A549 (cell line): ENCODE data around the gene CEACAM4. TPM values are rescaled to one million over a fixed set of nuclear protein-coding genes. Genes with fewer than 3 reads are reported as not detected.

Experiments
- ATAC-seq, 2 experiments: fragments of 200-7000 bp in 1 of 2; fragments of >200 bp in 1 of 2; cut with Nextera tagmentation in 1 of 2; cut with Tn5 transposase in 1 of 2; 3 replicates each; pipeline versions ENCODE4 v1.8.0 to v1.9.1; 2018 to 2020; ENCODE audit warnings: mild to moderate bottlenecking in 1 of 2, moderate library complexity in 1 of 2
- CTCF ChIA-PET: fragments of 300-600 bp; sonication (Branson Sonifier 250); formaldehyde crosslinking; extraction: SDS; loops from one replicate; lab custom pipeline; 2021; ENCODE audit warnings: antibody characterized with exemption, inconsistent platforms; lab: Yijun Ruan, JAX
- POLR2A ChIA-PET: fragments of 350-600 bp; formaldehyde crosslinking; extraction: SDS; loops from one replicate; lab custom pipeline; 2021; ENCODE audit warnings: antibody characterized with exemption, inconsistent platforms; lab: Yijun Ruan, JAX
- DNase-seq, 2 experiments: peaks; one replicate each; pipeline versions ENCODE4 v3.0.0 to v3.0.0-alpha.2; 2011 to 2016; ENCODE audit warnings: low read depth in 1 of 2, low spot score in 1 of 2
- FAIRE-seq: peaks from 2 replicates; lab custom pipeline; 2011; peaks lifted over from hg19 to GRCh38; lab: Jason Lieb, UNC
- H3K27ac ChIP-seq, 2 experiments: fragments of >200 bp; sonication (Bioruptor Twin); formaldehyde crosslinking; 3 replicates each; pipeline ENCODE4 v1.5.1; 2016 to 2017
- H3K4me1 ChIP-seq: fragments of >200 bp; sonication (Bioruptor Twin); formaldehyde crosslinking; 3 replicates; pipeline ENCODE4 v1.6.1; 2016
- H3K4me2 ChIP-seq: fragments of >200 bp; sonication (Bioruptor Twin); formaldehyde crosslinking; 3 replicates; pipeline ENCODE4 v1.6.1; 2016
- H3K4me3 ChIP-seq: fragments of >200 bp; sonication (Bioruptor Twin); formaldehyde crosslinking; 3 replicates; pipeline ENCODE4 v1.5.1; 2016
- H3K9me3 ChIP-seq: fragments of >200 bp; sonication (Bioruptor Twin); formaldehyde crosslinking; 3 replicates; pipeline ENCODE4 v1.6.1; 2016
- ATOH8 ChIP-seq: fragments of 250-450 bp; sonication (Bioruptor Pico); IDR thresholded peaks from 2 replicates; pipeline ENCODE4 v1.5.0; 2020; ENCODE audit warnings: low read depth, mild to moderate bottlenecking, moderate library complexity
- CBX2 ChIP-seq: fragments of 200-600 bp; sonication (generic); IDR thresholded peaks from 2 replicates; pipeline ENCODE4 v1.6.1; 2016; ENCODE audit warnings: low read depth, mild to moderate bottlenecking, borderline replicate concordance
- EHF ChIP-seq: fragments of 250-450 bp; sonication (Bioruptor Pico); IDR thresholded peaks from 2 replicates; pipeline ENCODE4 v1.5.0; 2020; ENCODE audit warnings: mild to moderate bottlenecking
- FOSB ChIP-seq: fragments of 250-450 bp; sonication (Bioruptor Pico); IDR thresholded peaks from 2 replicates; pipeline ENCODE4 v1.5.0; 2020; ENCODE audit warnings: mild to moderate bottlenecking, moderate library complexity
- FOXS1 ChIP-seq: fragments of 250-450 bp; sonication (Bioruptor Pico); IDR thresholded peaks from 2 replicates; pipeline ENCODE4 v1.5.0; 2020; ENCODE audit warnings: mild to moderate bottlenecking, moderate library complexity
- GATA3 ChIP-seq: IDR thresholded peaks from 2 replicates; pipeline ENCODE4 v1.6.1; 2012; ENCODE audit warnings: borderline replicate concordance
- HDAC2 ChIP-seq: fragments of 200-600 bp; sonication (generic); IDR thresholded peaks from 2 replicates; pipeline ENCODE4 v1.6.1; 2016
- HOXA7 ChIP-seq: fragments of 250-450 bp; sonication (Bioruptor Pico); IDR thresholded peaks from 2 replicates; pipeline ENCODE4 v1.5.0; 2020; ENCODE audit warnings: mild to moderate bottlenecking, moderate library complexity
- JUNB ChIP-seq: fragments of >200 bp; sonication (Bioruptor Twin); formaldehyde crosslinking; IDR thresholded peaks from 2 replicates; pipeline ENCODE4 v1.6.1; 2016
- MYC ChIP-seq: IDR thresholded peaks from 2 replicates; pipeline ENCODE4 v1.6.1; 2012; ENCODE audit warnings: mild to moderate bottlenecking, inconsistent platforms, low read length, improper control_type of control experiment, borderline replicate concordance
- NFE2L2 ChIP-seq: fragments of 150-350 bp; conservative IDR thresholded peaks from 2 replicates; pipeline ENCODE4 v1.6.1; 2014; ENCODE audit warnings: low read length
- POLR2A ChIP-seq: IDR thresholded peaks from 2 replicates; pipeline ENCODE4 v1.6.1; 2012; ENCODE audit warnings: mild to moderate bottlenecking, low read length
- RAD21 ChIP-seq, 2 experiments: fragments of >200 bp in 1 of 2; sonication (Bioruptor Twin) in 1 of 2; formaldehyde crosslinking in 1 of 2; IDR thresholded peaks in 1 of 2; conservative IDR thresholded peaks in 1 of 2; 2 replicates in 1 of 2; 3 replicates in 1 of 2; pipeline ENCODE4 v1.6.1; 2012 to 2018; ENCODE audit warnings: inconsistent platforms in 1 of 2
- RARB ChIP-seq: fragments of 250-450 bp; sonication (Bioruptor Pico); IDR thresholded peaks from 2 replicates; pipeline ENCODE4 v1.8.0; 2021; ENCODE audit warnings: mild to moderate bottlenecking, moderate library complexity
- RCOR1 ChIP-seq: fragments of 150-350 bp; IDR thresholded peaks from 2 replicates; pipeline ENCODE4 v1.6.1; 2014; ENCODE audit warnings: antibody characterized with exemption, low read length, low read depth
- REST ChIP-seq: fragments of 200-600 bp; sonication (generic); IDR thresholded peaks from 2 replicates; pipeline ENCODE4 v1.6.1; 2016; ENCODE audit warnings: antibody characterized with exemption, mild to moderate bottlenecking, moderate library complexity
- TP53 ChIP-seq: fragments of 250-450 bp; sonication (Bioruptor Pico); IDR thresholded peaks from 2 replicates; pipeline ENCODE4 v1.5.0; 2021; ENCODE audit warnings: mild to moderate bottlenecking, moderate library complexity
- ZC3H11A ChIP-seq: fragments of 450-650 bp; IDR thresholded peaks from 2 replicates; pipeline ENCODE4 v1.6.1; 2014; ENCODE audit warnings: antibody characterized with exemption, mild to moderate bottlenecking
- WGBS: methylation state at CpG from one replicate; pipeline ENCODE4 v1.1.6; 2017; ENCODE audit errors: missing lambda C conversion rate; 5-methylcytosine and 5-hydroxymethylcytosine counted together
- polyA plus RNA-seq, 4 experiments: library from polyadenylated mRNA; depleted of rRNA in 3 of 4; stranded (reverse); fragments of >200 nt; fragmentation: RNase III in 1 of 4; extraction: RNeasy Plus Mini Kit Qiagen cat#74134 plus additional on column Dnase treatment in 1 of 4; gene quantifications; 2 replicates in 3 of 4; 3 replicates in 1 of 4; pipeline ENCODE4 v1.2.3, GENCODE V29; 2011 to 2017
- TF ChIP-seq, protein P1 (sequence below): fragments of 250-450 bp; sonication (Bioruptor Pico); IDR thresholded peaks from 2 replicates; pipeline ENCODE4 v1.5.0; 2021; ENCODE audit warnings: mild to moderate bottlenecking, moderate library complexity, borderline replicate concordance
- TF ChIP-seq, protein P2 (sequence below): IDR thresholded peaks from 2 replicates; pipeline ENCODE4 v1.6.1; 2012
- TF ChIP-seq, protein P3 (sequence below): fragments of >200 bp; sonication (Bioruptor Twin); formaldehyde crosslinking; IDR thresholded peaks from 3 replicates; pipeline ENCODE4 v1.5.1; 2016

The CEACAM4 gene
- polyA plus RNA-seq, 2 of the 4 experiments (the other 2 are of a cell fraction) = not detected

DNA sequence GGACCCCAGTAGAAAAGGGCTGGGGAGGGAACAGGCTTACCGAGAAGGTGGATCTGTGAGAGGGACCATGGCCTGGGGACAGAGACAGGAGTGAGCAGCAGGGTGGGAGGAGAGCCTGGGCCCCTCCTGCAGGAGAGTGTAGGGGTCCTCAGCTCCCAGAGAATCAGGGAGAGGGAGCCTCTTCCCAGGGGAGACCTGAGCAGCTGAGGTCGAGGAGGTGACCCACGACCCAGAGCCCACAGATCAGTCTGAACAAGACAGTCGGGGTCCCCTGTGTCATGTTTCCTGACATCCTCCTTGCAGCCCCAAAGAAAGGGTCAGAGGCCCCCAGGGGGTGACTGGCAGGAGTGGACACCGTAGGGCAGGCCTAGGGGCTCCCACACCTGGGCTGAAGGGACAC is 6.7 kb downstream of the CEACAM4 start:
- H3K27ac ChIP-seq = no peak overlapping the region
- no peak for TF ChIP-seq RARB (CRISPR knock-in tag)
- TF ChIP-seq RCOR1 = no peak
- no peak for TF ChIP-seq RAD21 (conservative IDR thresholded peaks at IDR 0.05 in 1 of 2, IDR thresholded peaks at IDR 0.05 in 1 of 2)
- no peak for TF ChIP-seq POLR2A
- no peak for TF ChIP-seq MYC
- no peak for TF ChIP-seq ZC3H11A
- TF ChIP-seq, protein P1, sequence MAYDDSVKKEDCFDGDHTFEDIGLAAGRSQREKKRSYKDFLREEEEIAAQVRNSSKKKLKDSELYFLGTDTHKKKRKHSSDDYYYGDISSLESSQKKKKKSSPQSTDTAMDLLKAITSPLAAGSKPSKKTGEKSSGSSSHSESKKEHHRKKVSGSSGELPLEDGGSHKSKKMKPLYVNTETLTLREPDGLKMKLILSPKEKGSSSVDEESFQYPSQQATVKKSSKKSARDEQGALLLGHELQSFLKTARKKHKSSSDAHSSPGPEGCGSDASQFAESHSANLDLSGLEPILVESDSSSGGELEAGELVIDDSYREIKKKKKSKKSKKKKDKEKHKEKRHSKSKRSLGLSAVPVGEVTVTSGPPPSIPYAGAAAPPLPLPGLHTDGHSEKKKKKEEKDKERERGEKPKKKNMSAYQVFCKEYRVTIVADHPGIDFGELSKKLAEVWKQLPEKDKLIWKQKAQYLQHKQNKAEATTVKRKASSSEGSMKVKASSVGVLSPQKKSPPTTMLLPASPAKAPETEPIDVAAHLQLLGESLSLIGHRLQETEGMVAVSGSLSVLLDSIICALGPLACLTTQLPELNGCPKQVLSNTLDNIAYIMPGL (CRISPR knock-in tag) = no peak
- no peak for TF ChIP-seq FOSB (CRISPR knock-in tag)
- no peak for TF ChIP-seq JUNB
- no peak for TF ChIP-seq GATA3
- TF ChIP-seq, protein P2, sequence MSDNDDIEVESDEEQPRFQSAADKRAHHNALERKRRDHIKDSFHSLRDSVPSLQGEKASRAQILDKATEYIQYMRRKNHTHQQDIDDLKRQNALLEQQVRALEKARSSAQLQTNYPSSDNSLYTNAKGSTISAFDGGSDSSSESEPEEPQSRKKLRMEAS = no peak
- TF ChIP-seq CBX2 = no peak
- TF ChIP-seq HOXA7 (CRISPR knock-in tag) = no peak
- TF ChIP-seq HDAC2 = no peak
- TF ChIP-seq ATOH8 = no peak
- no peak for TF ChIP-seq FOXS1 (CRISPR knock-in tag)
- H3K4me1 ChIP-seq = no peaks in the 10 kb centered on the region
- FAIRE-seq (no peak), DNase-seq (no peak), ATAC-seq (no peak)
- CTCF ChIA-PET = interaction anchor here (1.1 to 1.5 kb wide), 4 partner anchors 17 to 171 kb away, joined by 3 to 8 read pairs (median 4); no protein-coding TSS in a partner anchor
- H3K4me2 ChIP-seq = no peak overlapping the region
- H3K9me3 ChIP-seq = no peaks in the 10 kb centered on the region
- H3K4me3 ChIP-seq = no peak overlapping the region
- POLR2A ChIA-PET = no interaction called here
- WGBS = 2% methylated on average over 5 of the region's 5 CpGs

DNA sequence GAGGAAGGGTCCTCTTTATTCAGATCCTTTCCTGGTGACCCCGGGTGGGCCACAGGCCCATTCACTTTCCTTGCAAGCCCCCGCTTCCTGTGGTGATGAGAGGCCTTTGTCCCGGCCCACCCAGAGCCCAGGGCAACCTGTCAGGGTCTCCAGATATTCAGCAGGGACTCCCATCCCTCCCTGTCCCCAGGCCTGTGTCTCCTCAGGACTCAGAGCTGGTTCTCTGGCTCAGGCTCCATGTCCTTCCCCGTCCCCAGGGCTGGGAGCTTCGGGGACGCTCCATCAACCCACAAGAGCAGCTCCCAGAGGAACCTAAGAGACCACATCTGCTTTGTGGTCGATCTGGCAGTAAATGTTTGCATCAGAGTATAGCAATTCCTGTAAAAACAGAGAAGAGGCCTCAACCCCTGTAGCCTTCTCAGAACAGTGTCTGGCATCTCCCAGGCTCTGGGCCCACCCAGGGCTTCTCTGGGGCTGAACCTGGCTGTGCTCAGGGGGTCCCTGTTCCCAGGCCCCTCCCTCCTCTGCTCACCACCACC is 7.8 kb downstream of the CEACAM4 start:
- ChIA-PET CTCF (interaction anchor here (0.9 to 1.5 kb wide), 5 partner anchors 16 to 170 kb away, joined by 3 to 8 read pairs (median 4); no protein-coding TSS in a partner anchor), POLR2A (no interaction called here)
- ATAC-seq (no peak), FAIRE-seq (no peak), DNase-seq (no peak)
- Histone ChIP-seq H3K9me3 (no peaks in the 10 kb centered on the region), H3K27ac (no peak overlapping the region), H3K4me3 (no peak overlapping the region), H3K4me2 (no peak overlapping the region), H3K4me1 (no peaks in the 10 kb centered on the region)
- 2% methylated on average over 7 of the region's 7 CpGs for WGBS
- no peak for TF ChIP-seq NFE2L2
- TF ChIP-seq TP53 (CRISPR knock-in tag) = no peak
- no peak for TF ChIP-seq EHF (CRISPR knock-in tag)
- TF ChIP-seq, protein P2 = no peak
- TF ChIP-seq REST = no peak
- TF ChIP-seq, protein P3, sequence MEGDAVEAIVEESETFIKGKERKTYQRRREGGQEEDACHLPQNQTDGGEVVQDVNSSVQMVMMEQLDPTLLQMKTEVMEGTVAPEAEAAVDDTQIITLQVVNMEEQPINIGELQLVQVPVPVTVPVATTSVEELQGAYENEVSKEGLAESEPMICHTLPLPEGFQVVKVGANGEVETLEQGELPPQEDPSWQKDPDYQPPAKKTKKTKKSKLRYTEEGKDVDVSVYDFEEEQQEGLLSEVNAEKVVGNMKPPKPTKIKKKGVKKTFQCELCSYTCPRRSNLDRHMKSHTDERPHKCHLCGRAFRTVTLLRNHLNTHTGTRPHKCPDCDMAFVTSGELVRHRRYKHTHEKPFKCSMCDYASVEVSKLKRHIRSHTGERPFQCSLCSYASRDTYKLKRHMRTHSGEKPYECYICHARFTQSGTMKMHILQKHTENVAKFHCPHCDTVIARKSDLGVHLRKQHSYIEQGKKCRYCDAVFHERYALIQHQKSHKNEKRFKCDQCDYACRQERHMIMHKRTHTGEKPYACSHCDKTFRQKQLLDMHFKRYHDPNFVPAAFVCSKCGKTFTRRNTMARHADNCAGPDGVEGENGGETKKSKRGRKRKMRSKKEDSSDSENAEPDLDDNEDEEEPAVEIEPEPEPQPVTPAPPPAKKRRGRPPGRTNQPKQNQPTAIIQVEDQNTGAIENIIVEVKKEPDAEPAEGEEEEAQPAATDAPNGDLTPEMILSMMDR = no peak
